ENCODE measurements around the gene PTPN11. TPM values are rescaled to one million over a fixed set of nuclear protein-coding genes. Genes with fewer than 3 reads are reported as not detected.

Gene PTPN11
- total RNA-seq, 2 experiments from 2014 or later, result 56.2 to 123 TPM

DNA sequence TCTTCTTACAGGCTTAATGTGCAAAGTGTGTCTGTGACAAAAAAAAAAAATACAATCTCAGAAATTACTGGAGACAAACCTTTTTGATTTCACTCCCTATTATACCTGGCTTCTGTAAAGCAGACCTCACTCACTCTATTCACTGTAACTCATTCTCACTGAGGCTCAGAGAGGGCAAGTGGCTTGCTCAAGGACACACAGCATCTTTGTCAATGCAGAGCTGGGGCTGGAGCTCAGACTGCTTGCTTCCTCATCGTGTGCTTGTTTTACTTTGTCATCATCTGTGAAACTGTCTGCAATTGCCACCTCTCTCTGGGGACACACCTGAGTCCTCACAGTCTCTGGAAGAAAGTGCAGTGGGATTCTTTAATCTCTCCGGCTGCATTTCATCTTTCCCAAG is 120.0 kb downstream of the PTPN11 start:
- H2AFZ ChIP-seq (ENCODE audit: low read length), result no peak overlapping the region
- ChIA-PET POLR2A (interaction anchor here (0.7 kb wide), 2 partner anchors 16 to 339 kb away, joined by 3 to 4 read pairs; no protein-coding TSS in a partner anchor), CTCF (ENCODE audit: unreplicated experiment) (no interaction called here)
- no peak overlapping the region for H3K4me3 ChIP-seq (ENCODE audit: low read depth, low read length, poor library complexity, severe bottlenecking)
- no TSS peak for BruUV-seq (replicated peaks)
- no peaks in the 10 kb centered on the region for H4K20me1 ChIP-seq (ENCODE audit: insufficient read depth, low read length)
- H3K79me2 ChIP-seq (ENCODE audit: insufficient read depth, low read depth, low read length), result no peaks in the 10 kb centered on the region
- no peaks in the 10 kb centered on the region for H3K9me2 ChIP-seq (ENCODE audit: insufficient read depth, low read length)
- DNase-seq (ENCODE audit: low spot score), result no peak
- no peaks in the 10 kb centered on the region for H3K36me3 ChIP-seq (ENCODE audit: insufficient read depth, low read length)
- no peak overlapping the region for H3K27ac ChIP-seq (ENCODE audit: low read depth, low read length, poor library complexity, severe bottlenecking)
- H3K4me2 ChIP-seq (ENCODE audit: low read length), result no peak overlapping the region
- TF ChIP-seq, protein P1, sequence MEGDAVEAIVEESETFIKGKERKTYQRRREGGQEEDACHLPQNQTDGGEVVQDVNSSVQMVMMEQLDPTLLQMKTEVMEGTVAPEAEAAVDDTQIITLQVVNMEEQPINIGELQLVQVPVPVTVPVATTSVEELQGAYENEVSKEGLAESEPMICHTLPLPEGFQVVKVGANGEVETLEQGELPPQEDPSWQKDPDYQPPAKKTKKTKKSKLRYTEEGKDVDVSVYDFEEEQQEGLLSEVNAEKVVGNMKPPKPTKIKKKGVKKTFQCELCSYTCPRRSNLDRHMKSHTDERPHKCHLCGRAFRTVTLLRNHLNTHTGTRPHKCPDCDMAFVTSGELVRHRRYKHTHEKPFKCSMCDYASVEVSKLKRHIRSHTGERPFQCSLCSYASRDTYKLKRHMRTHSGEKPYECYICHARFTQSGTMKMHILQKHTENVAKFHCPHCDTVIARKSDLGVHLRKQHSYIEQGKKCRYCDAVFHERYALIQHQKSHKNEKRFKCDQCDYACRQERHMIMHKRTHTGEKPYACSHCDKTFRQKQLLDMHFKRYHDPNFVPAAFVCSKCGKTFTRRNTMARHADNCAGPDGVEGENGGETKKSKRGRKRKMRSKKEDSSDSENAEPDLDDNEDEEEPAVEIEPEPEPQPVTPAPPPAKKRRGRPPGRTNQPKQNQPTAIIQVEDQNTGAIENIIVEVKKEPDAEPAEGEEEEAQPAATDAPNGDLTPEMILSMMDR (conservative IDR thresholded peaks at IDR 0.05; ENCODE audit: low read length), result no peak
- no peak for TF ChIP-seq EZH2phosphoT487 (IDR thresholded peaks at IDR 0.05; ENCODE audit: borderline replicate concordance, low read depth, low read length)
- H3K9me3 ChIP-seq (ENCODE audit: low read length), result no peaks in the 10 kb centered on the region
- intact Hi-C loops (cut with micrococcal nuclease; ENCODE audit: unreplicated experiment), result no loop called here
- no peaks in the 10 kb centered on the region for H3K4me1 ChIP-seq (ENCODE audit: insufficient read depth, low read length, poor library complexity, severe bottlenecking)

DNA sequence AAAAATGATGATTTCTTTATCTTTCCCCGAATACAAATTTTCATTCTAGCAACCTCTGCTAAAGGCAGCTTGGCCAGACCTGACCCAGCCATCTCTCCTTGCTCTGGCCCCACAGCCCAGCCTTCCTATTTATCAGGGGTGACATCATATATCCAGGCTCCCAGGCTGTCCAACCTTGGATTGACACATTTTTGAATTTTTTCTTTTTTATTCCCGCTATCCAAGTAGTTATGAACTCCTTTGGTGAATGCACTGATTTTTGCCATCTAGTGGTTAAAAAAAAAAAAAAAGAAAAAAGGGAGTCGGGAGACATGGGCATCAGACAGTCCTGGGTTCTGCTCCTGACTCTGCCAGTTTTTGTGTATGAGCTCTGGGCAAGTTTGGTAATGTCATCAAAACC is 120.5 kb downstream of the PTPN11 start:
- intact Hi-C loops (cut with micrococcal nuclease; ENCODE audit: unreplicated experiment), result no loop called here

DNA sequence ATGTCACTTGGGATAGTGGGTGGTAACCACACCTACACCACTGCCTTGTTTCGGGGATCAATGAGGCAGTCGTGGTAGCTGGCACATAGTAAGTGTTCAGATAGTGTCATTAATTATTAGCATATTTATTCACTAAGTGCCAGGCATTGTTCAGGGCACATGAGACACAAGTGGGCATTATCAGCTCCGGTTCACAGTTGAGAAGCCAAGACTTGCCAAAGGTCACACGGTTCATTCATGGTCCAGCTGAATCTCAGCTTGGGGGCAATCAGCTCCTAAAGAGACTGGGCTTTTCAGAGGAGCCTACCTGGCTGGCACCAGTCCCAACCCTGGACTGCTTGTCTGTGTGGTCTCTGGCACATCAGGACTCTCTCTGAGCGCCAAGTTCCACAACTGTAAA is 121.3 kb downstream of the PTPN11 start:
- Histone ChIP-seq H2AFZ (ENCODE audit: low read length) (no peak overlapping the region), H3K4me1 (ENCODE audit: insufficient read depth, low read length, poor library complexity, severe bottlenecking) (no peaks in the 10 kb centered on the region), H3K9me2 (ENCODE audit: insufficient read depth, low read length) (no peaks in the 10 kb centered on the region), H3K79me2 (ENCODE audit: insufficient read depth, low read depth, low read length) (no peaks in the 10 kb centered on the region), H3K4me3 (ENCODE audit: low read depth, low read length, poor library complexity, severe bottlenecking) (no peak overlapping the region), H3K4me2 (ENCODE audit: low read length) (no peak overlapping the region), H3K27ac (ENCODE audit: low read depth, low read length, poor library complexity, severe bottlenecking) (no peak overlapping the region), H4K20me1 (ENCODE audit: insufficient read depth, low read length) (no peaks in the 10 kb centered on the region), H3K36me3 (ENCODE audit: insufficient read depth, low read length) (no peaks in the 10 kb centered on the region), H3K9me3 (ENCODE audit: low read length) (no peaks in the 10 kb centered on the region)
- BruUV-seq (replicated peaks), result no TSS peak
- ChIA-PET CTCF (ENCODE audit: unreplicated experiment) (interaction anchor here (0.7 kb wide), 1 partner anchor 62 kb away, joined by 3 read pairs; no protein-coding TSS in a partner anchor), POLR2A (interaction anchor here (1.1 kb wide), 1 partner anchor 22 kb away, joined by 4 read pairs; no protein-coding TSS in a partner anchor)
- no peak for DNase-seq (ENCODE audit: low spot score)
- TF ChIP-seq, protein P1 (conservative IDR thresholded peaks at IDR 0.05; ENCODE audit: low read length), result no peak
- TF ChIP-seq EZH2phosphoT487 (IDR thresholded peaks at IDR 0.05; ENCODE audit: borderline replicate concordance, low read depth, low read length), result no peak
- intact Hi-C loops (cut with micrococcal nuclease; ENCODE audit: unreplicated experiment), result no loop called here

More for the DNA sequence above, 120.5 kb downstream of the PTPN11 start:
- no peaks in the 10 kb centered on the region for H3K79me2 ChIP-seq (ENCODE audit: insufficient read depth, low read depth, low read length)
- no peaks in the 10 kb centered on the region for H3K9me3 ChIP-seq (ENCODE audit: low read length)
- ChIA-PET POLR2A (interaction anchor here (1.1 kb wide), 1 partner anchor 22 kb away, joined by 4 read pairs; no protein-coding TSS in a partner anchor), CTCF (ENCODE audit: unreplicated experiment) (interaction anchor here (0.7 kb wide), 1 partner anchor 61 kb away, joined by 3 read pairs; no protein-coding TSS in a partner anchor)
- BruUV-seq (replicated peaks), result no TSS peak
- H4K20me1 ChIP-seq (ENCODE audit: insufficient read depth, low read length), result no peaks in the 10 kb centered on the region
- H3K4me2 ChIP-seq (ENCODE audit: low read length), result no peak overlapping the region
- no peak for DNase-seq (ENCODE audit: low spot score)
- H3K36me3 ChIP-seq (ENCODE audit: insufficient read depth, low read length), result no peaks in the 10 kb centered on the region
- no peaks in the 10 kb centered on the region for H3K4me1 ChIP-seq (ENCODE audit: insufficient read depth, low read length, poor library complexity, severe bottlenecking)
- H2AFZ ChIP-seq (ENCODE audit: low read length), result no peak overlapping the region
- no peak overlapping the region for H3K4me3 ChIP-seq (ENCODE audit: low read depth, low read length, poor library complexity, severe bottlenecking)
- no peak overlapping the region for H3K27ac ChIP-seq (ENCODE audit: low read depth, low read length, poor library complexity, severe bottlenecking)
- TF ChIP-seq EZH2phosphoT487 (IDR thresholded peaks at IDR 0.05; ENCODE audit: borderline replicate concordance, low read depth, low read length), result no peak
- TF ChIP-seq, protein P1 (conservative IDR thresholded peaks at IDR 0.05; ENCODE audit: low read length), result peak; percentile 54
- no peaks in the 10 kb centered on the region for H3K9me2 ChIP-seq (ENCODE audit: insufficient read depth, low read length)
